Measurements from ENCODE around the gene SUCLG2. TPM values are rescaled to one million over a fixed set of nuclear protein-coding genes. Genes with fewer than 3 reads are reported as not detected.
A peak's percentile ranks its signal among the peaks of the same experiment; 100 is the strongest.

SUCLG2 gene, protein sequence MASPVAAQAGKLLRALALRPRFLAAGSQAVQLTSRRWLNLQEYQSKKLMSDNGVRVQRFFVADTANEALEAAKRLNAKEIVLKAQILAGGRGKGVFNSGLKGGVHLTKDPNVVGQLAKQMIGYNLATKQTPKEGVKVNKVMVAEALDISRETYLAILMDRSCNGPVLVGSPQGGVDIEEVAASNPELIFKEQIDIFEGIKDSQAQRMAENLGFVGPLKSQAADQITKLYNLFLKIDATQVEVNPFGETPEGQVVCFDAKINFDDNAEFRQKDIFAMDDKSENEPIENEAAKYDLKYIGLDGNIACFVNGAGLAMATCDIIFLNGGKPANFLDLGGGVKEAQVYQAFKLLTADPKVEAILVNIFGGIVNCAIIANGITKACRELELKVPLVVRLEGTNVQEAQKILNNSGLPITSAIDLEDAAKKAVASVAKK
- total RNA-seq (10 to 100 TPM; 45.6 to 65.9 (median 49.5) TPM), total RNA-seq (16.2 to 87.5 (median 66.0) reads per million in 29 experiments)
- total RNA-seq (2013) = 69.2 TPM

DNA sequence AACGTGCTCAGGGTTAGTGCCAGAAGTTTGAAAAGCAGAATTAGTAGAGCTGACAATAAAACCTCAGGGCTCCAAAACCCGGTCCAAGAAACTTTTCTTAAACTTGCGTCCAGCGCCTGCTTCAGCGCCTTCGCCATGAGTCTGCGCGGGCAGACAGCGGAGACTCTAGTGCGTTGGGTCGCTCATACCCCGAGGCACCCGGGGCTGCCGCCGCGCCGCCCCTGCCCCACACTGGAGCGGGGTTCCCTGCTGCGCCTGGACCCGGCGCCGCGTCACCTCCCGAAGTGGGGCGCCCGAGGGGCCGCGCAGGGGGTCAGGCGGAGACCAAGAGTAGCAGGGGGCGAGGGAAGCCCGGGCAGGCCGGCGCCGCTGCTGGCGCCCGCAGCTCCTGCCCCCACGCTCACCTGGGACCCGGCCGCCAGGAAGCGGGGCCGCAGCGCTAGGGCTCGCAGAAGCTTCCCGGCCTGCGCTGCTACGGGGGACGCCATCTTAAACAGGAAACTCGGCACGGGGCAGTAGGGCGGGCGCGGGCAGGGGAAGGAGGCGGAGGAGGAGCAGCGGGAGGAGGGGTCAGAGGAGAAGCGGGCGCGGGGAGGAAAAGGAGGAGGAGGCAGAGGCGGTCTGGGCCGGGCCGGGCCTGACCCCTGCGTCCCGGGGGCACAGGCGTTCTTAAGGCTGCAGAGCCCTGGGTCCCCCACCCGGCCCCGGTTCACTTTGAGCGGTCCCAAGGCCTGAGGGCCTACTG, at the start of gene SUCLG2:
Gene SUCLG2, minus strand, starts transcription at position 514 of the 745 bp plus-strand sequence. Its CDS starts 26 bp downstream, at position 488.
- under 1% methylated on average over 60 of the region's 66 CpGs for WGBS (ENCODE audit: insufficient coverage)
- Histone ChIP-seq H3K36me3 (ENCODE audit: control insufficient read depth in 2 of 2, extremely low read depth in 1 of 2, insufficient read depth in 1 of 2, low read length in 1 of 2) (no peaks in the 10 kb centered on the region), H3K4me3 (ENCODE audit: control insufficient read depth in 1 of 2, extremely low read depth in 1 of 2, low read length in 1 of 2) (peak within 1 kb of the TSS; percentile 82 to 90), H3K27me3 (replicated peaks in 1 of 2; ENCODE audit: control insufficient read depth in 2 of 2, extremely low read depth in 1 of 2, insufficient read depth in 2 of 2, low read length in 1 of 2) (no peaks in the 10 kb centered on the region), H3K4me1 (ENCODE audit: control insufficient read depth in 1 of 2, extremely low read depth in 1 of 2, insufficient read depth in 2 of 2, low read length in 2 of 2) (peaks cover 35 to 36% of the 10 kb centered on the region in 2 experiments), H3K27ac (ENCODE audit: low read length) (peak within 1 kb of the TSS; percentile 83), H3K9me3 (no peaks in the 10 kb centered on the region)
- peaks cover 11% of the 10 kb centered on the region for H3K36me3 Mint-ChIP-seq
- no peaks in the 10 kb centered on the region for H3K27me3 Mint-ChIP-seq
- ATAC-seq (replicated peaks in 1 of 4) (peak; percentile 75 to 79 (median 76)), DNase-seq (peak; percentile 51 to 84 (median 74))
- POLR2A ChIA-PET = interaction anchor here (0.6 to 1.9 kb wide), 5 partner anchors 10 to 1504 kb away, joined by 3 to 14 read pairs (median 4); partner anchors contain the start of gene KBTBD8 (in 1 of the 2)
- CTCF ChIA-PET = interaction anchor here in 1 of 2 donors (2.1 kb wide), 1 partner anchor 136 kb away, joined by 8 read pairs; no protein-coding TSS in a partner anchor
- H3K9me3 Mint-ChIP-seq = peaks cover 0 to 3% (median 0%) of the 10 kb centered on the region in 3 donors
- H3K27ac Mint-ChIP-seq = peak within 1 kb of the TSS; percentile 92 to 94
- peaks cover 73 to 78% (median 73%) of the 10 kb centered on the region in 3 donors for H3K4me1 Mint-ChIP-seq
- peak within 1 kb of the TSS; percentile 77 to 82 (median 80) for H3K4me3 Mint-ChIP-seq

DNA sequence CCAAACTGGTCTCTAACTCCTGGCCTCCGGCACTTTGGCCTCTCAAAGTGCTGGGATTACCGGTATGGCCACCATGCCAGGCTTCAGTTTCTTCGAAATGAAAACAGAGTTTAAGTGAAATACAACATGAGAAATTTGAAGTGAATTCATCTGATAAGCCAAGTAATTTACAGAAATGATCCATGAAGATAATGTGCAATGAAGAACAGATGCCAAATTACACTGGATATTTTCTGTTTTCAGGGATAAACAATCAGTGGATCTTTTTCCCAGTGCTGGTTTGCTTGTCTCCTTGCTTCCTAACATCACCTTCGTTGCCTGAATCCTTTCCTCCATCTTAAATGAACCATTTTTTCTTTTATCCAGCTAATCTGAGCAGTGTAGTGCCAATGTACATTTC, 46.2 kb upstream of the SUCLG2 start:
- H3K9me3 Mint-ChIP-seq = no peaks in the 10 kb centered on the region
- no peak overlapping the region for H3K4me3 Mint-ChIP-seq
- CTCF ChIA-PET = interaction anchor here in 1 of 2 donors (0.7 kb wide), 1 partner anchor 1393 kb away, joined by 3 read pairs; no protein-coding TSS in a partner anchor
- POLR2A ChIA-PET = no interaction called here
- no peaks in the 10 kb centered on the region for H3K36me3 ChIP-seq (ENCODE audit: control insufficient read depth in 2 of 2, extremely low read depth in 1 of 2, insufficient read depth in 1 of 2, low read length in 1 of 2)
- ATAC-seq (replicated peaks in 1 of 4) = no peak
- H3K9me3 ChIP-seq = no peaks in the 10 kb centered on the region
- no peaks in the 10 kb centered on the region for H3K4me1 ChIP-seq (ENCODE audit: control insufficient read depth in 1 of 2, extremely low read depth in 1 of 2, insufficient read depth in 2 of 2, low read length in 2 of 2)
- no peak overlapping the region for H3K27ac ChIP-seq (ENCODE audit: low read length)
- DNase-seq = no peak
- H3K27me3 ChIP-seq (replicated peaks in 1 of 2; ENCODE audit: control insufficient read depth in 2 of 2, extremely low read depth in 1 of 2, insufficient read depth in 2 of 2, low read length in 1 of 2) = no peaks in the 10 kb centered on the region
- WGBS (ENCODE audit: insufficient coverage) = 87% methylated on average over 4 of the region's 4 CpGs
- peaks cover 0 to 25% (median 5%) of the 10 kb centered on the region in 3 donors for H3K4me1 Mint-ChIP-seq
- no peak overlapping the region for H3K4me3 ChIP-seq (ENCODE audit: control insufficient read depth in 1 of 2, extremely low read depth in 1 of 2, low read length in 1 of 2)
- H3K27me3 Mint-ChIP-seq = no peaks in the 10 kb centered on the region
- H3K36me3 Mint-ChIP-seq = no peaks in the 10 kb centered on the region
- peak overlapping the region in 1 of 2 donors; percentile 4 for H3K27ac Mint-ChIP-seq

DNA sequence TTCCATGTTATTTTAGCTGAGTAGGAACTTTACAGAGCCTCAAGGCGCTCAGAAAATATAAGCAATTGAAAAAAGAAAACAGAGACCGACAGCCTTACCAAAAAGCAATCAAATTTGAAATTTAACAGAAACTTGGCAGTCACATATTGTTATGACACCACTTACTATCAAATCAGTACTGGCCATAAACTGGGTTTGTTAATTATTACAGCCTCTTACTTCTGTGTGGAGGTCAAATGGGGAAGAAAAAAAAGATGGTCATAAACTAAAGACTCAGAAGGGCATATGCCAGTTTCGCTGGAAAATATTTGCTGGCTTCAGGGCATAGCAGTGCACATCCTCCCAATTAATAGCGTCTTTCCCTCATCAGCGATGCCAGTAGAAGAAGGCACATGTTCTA, 45.5 kb upstream of the SUCLG2 start:
- Mint-ChIP-seq H3K4me3 (no peak overlapping the region), H3K9me3 (no peaks in the 10 kb centered on the region), H3K4me1 (peaks cover 0 to 23% (median 5%) of the 10 kb centered on the region in 3 donors), H3K27me3 (no peaks in the 10 kb centered on the region), H3K27ac (no peak overlapping the region), H3K36me3 (no peaks in the 10 kb centered on the region)
- WGBS (ENCODE audit: insufficient coverage) = no CpG with 5 or more reads among the region's 5 CpGs
- no peak overlapping the region for H3K27ac ChIP-seq (ENCODE audit: low read length)
- DNase-seq (no peak), ATAC-seq (replicated peaks in 1 of 4) (no peak)
- no peaks in the 10 kb centered on the region for H3K4me1 ChIP-seq (ENCODE audit: control insufficient read depth in 1 of 2, extremely low read depth in 1 of 2, insufficient read depth in 2 of 2, low read length in 2 of 2)
- H3K27me3 ChIP-seq (replicated peaks in 1 of 2; ENCODE audit: control insufficient read depth in 2 of 2, extremely low read depth in 1 of 2, insufficient read depth in 2 of 2, low read length in 1 of 2) = no peaks in the 10 kb centered on the region
- no peaks in the 10 kb centered on the region for H3K9me3 ChIP-seq
- no peaks in the 10 kb centered on the region for H3K36me3 ChIP-seq (ENCODE audit: control insufficient read depth in 2 of 2, extremely low read depth in 1 of 2, insufficient read depth in 1 of 2, low read length in 1 of 2)
- CTCF ChIA-PET = no interaction called here
- POLR2A ChIA-PET = no interaction called here
- H3K4me3 ChIP-seq (ENCODE audit: control insufficient read depth in 1 of 2, extremely low read depth in 1 of 2, low read length in 1 of 2) = no peak overlapping the region

DNA sequence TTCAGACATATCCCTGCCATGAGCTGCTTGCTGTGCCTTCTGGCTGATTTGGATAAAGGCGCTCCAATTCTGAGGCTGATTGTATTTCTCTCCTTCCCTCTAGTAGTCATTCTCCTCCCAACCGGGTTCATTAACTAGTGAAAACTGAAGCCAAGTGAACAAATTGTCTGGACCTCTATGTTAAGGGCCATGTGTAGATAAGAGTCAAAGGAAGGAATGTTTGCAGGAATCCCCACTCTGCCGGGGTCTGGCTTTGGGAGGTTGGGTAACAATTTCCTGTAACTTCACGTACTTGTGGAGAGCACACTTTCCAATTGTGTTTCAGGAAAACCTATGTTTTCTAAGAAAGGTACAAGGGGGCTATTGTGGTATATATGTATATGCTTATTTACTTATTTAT, 38.2 kb upstream of the SUCLG2 start:
- WGBS (ENCODE audit: insufficient coverage) = no CpG with 5 or more reads among the region's 4 CpGs
- ChIA-PET POLR2A (interaction anchor here in 1 of 2 donors (0.5 kb wide), 1 partner anchor 21 kb away, joined by 4 read pairs; no protein-coding TSS in a partner anchor), CTCF (no interaction called here)
- Histone ChIP-seq H3K36me3 (ENCODE audit: control insufficient read depth in 2 of 2, extremely low read depth in 1 of 2, insufficient read depth in 1 of 2, low read length in 1 of 2) (no peaks in the 10 kb centered on the region), H3K4me1 (ENCODE audit: control insufficient read depth in 1 of 2, extremely low read depth in 1 of 2, insufficient read depth in 2 of 2, low read length in 2 of 2) (no peaks in the 10 kb centered on the region), H3K27me3 (replicated peaks in 1 of 2; ENCODE audit: control insufficient read depth in 2 of 2, extremely low read depth in 1 of 2, insufficient read depth in 2 of 2, low read length in 1 of 2) (no peaks in the 10 kb centered on the region), H3K27ac (ENCODE audit: low read length) (no peak overlapping the region), H3K9me3 (no peaks in the 10 kb centered on the region), H3K4me3 (ENCODE audit: control insufficient read depth in 1 of 2, extremely low read depth in 1 of 2, low read length in 1 of 2) (no peak overlapping the region)
- DNase-seq (no peak), ATAC-seq (replicated peaks in 1 of 4) (no peak)
- H3K36me3 Mint-ChIP-seq = peaks cover 13% of the 10 kb centered on the region
- no peak overlapping the region for H3K27ac Mint-ChIP-seq
- H3K4me3 Mint-ChIP-seq = no peak overlapping the region
- peaks cover 0 to 5% (median 0%) of the 10 kb centered on the region in 3 donors for H3K9me3 Mint-ChIP-seq
- no peaks in the 10 kb centered on the region for H3K27me3 Mint-ChIP-seq
- H3K4me1 Mint-ChIP-seq = peaks cover 0 to 16% (median 2%) of the 10 kb centered on the region in 3 donors

DNA sequence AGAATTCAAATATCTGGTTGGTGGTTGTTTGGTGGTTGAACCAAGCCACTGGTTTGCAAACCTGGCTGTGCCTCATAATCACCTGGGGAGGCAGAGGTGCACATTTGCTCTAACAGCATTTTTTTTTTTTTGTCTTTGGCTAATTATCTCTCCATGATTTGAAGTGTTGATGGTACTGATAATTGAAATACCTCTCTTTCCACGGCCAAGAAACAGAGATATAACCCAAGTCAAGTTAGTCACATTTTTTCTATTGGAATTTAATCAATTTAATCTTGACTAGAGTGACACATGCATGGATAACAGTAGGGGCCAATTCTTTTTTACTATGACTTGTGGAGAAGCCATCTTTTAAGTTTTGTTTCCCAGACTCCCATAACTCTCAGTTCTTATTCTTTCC, 37.5 kb upstream of the SUCLG2 start:
- Mint-ChIP-seq H3K36me3 (peaks cover 13% of the 10 kb centered on the region), H3K27ac (no peak overlapping the region), H3K4me1 (peaks cover 0 to 14% (median 2%) of the 10 kb centered on the region in 3 donors), H3K27me3 (no peaks in the 10 kb centered on the region), H3K9me3 (peaks cover 0 to 5% (median 0%) of the 10 kb centered on the region in 3 donors), H3K4me3 (no peak overlapping the region)
- ATAC-seq (replicated peaks in 1 of 4) (no peak), DNase-seq (no peak)
- Histone ChIP-seq H3K4me3 (ENCODE audit: control insufficient read depth in 1 of 2, extremely low read depth in 1 of 2, low read length in 1 of 2) (no peak overlapping the region), H3K27ac (ENCODE audit: low read length) (no peak overlapping the region), H3K9me3 (no peaks in the 10 kb centered on the region), H3K27me3 (replicated peaks in 1 of 2; ENCODE audit: control insufficient read depth in 2 of 2, extremely low read depth in 1 of 2, insufficient read depth in 2 of 2, low read length in 1 of 2) (no peaks in the 10 kb centered on the region), H3K36me3 (ENCODE audit: control insufficient read depth in 2 of 2, extremely low read depth in 1 of 2, insufficient read depth in 1 of 2, low read length in 1 of 2) (no peaks in the 10 kb centered on the region), H3K4me1 (ENCODE audit: control insufficient read depth in 1 of 2, extremely low read depth in 1 of 2, insufficient read depth in 2 of 2, low read length in 2 of 2) (no peaks in the 10 kb centered on the region)
- CTCF ChIA-PET = no interaction called here
- WGBS (ENCODE audit: insufficient coverage) = no CpG with 5 or more reads among the region's 1 CpG
- POLR2A ChIA-PET = interaction anchor here (0.7 to 0.9 kb wide), 2 partner anchors 14 to 20 kb away, joined by 3 to 11 read pairs; no protein-coding TSS in a partner anchor

DNA sequence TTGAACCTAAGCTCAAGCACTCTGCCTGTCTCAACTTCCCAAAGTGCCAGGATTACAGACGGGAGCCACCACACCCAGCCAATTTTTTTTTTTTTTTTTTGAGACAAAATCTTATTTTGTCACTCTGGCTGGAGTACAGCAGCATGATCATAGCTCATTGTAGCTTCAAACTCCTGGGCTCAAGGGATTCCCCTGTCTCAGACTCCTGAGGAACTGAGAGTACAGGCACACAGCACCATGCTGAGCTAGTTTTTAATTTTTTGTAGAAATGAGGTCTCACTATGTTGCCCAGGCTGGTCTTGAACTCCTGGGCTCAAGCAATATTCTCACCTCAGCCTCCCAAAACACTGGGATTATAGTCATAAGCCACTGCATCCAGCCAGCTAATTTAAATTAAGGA, 36.8 kb upstream of the SUCLG2 start:
- WGBS (ENCODE audit: insufficient coverage) = no CpG with 5 or more reads among the region's 1 CpG

More for the DNA sequence above, 36.8 kb upstream of the SUCLG2 start:
- Histone ChIP-seq H3K27me3 (replicated peaks in 1 of 2; ENCODE audit: control insufficient read depth in 2 of 2, extremely low read depth in 1 of 2, insufficient read depth in 2 of 2, low read length in 1 of 2) (no peaks in the 10 kb centered on the region), H3K4me1 (ENCODE audit: control insufficient read depth in 1 of 2, extremely low read depth in 1 of 2, insufficient read depth in 2 of 2, low read length in 2 of 2) (peaks cover 0 to under 1% of the 10 kb centered on the region in 2 experiments), H3K9me3 (no peaks in the 10 kb centered on the region), H3K36me3 (ENCODE audit: control insufficient read depth in 2 of 2, extremely low read depth in 1 of 2, insufficient read depth in 1 of 2, low read length in 1 of 2) (no peaks in the 10 kb centered on the region), H3K27ac (ENCODE audit: low read length) (no peak overlapping the region), H3K4me3 (ENCODE audit: control insufficient read depth in 1 of 2, extremely low read depth in 1 of 2, low read length in 1 of 2) (no peak overlapping the region)
- ATAC-seq (replicated peaks in 1 of 4) (no peak), DNase-seq (no peak)
- peaks cover 4 to 14% (median 6%) of the 10 kb centered on the region in 3 donors for H3K4me1 Mint-ChIP-seq
- H3K4me3 Mint-ChIP-seq = no peak overlapping the region
- H3K27me3 Mint-ChIP-seq = no peaks in the 10 kb centered on the region
- no peak overlapping the region for H3K27ac Mint-ChIP-seq
- peaks cover 13% of the 10 kb centered on the region for H3K36me3 Mint-ChIP-seq
- CTCF ChIA-PET = no interaction called here
- H3K9me3 Mint-ChIP-seq = peaks cover 0 to 5% (median 0%) of the 10 kb centered on the region in 3 donors
- POLR2A ChIA-PET = interaction anchor here (0.7 to 0.9 kb wide), 3 partner anchors 13 to 89 kb away, joined by 3 to 11 read pairs (median 4); no protein-coding TSS in a partner anchor
